GM12801 (cell line): ENCODE results near the gene ACO2.

Experiments
- CTCF ChIP-seq: IDR thresholded peaks from one replicate; pipeline ENCODE4 v1.5.1; 2011; ENCODE audit warnings: control low read depth; ENCODE audit not compliant: insufficient read length; ENCODE audit errors: extremely low read depth

The ACO2 gene

GRCh38 chr22:41525450-41526225 is 56.7 kb downstream of the ACO2 start:
- no peak for TF ChIP-seq CTCF

- no peak for TF ChIP-seq CTCF
These were observed 57.4 kb downstream of the ACO2 start for GRCh38 chr22:41526226-41526829.

- TF ChIP-seq CTCF = no peak
These were observed 58.2 kb downstream of the ACO2 start for GRCh38 chr22:41526830-41527799.

GRCh38 chr22:41528132-41528766 is 59.3 kb downstream of the ACO2 start:
- TF ChIP-seq CTCF = no peak

GRCh38 chr22:41528938-41529561 is 60.1 kb downstream of the ACO2 start:
- no peak for TF ChIP-seq CTCF

- no peak for TF ChIP-seq CTCF
These were observed 62.2 kb downstream of the ACO2 start for GRCh38 chr22:41530890-41531714.
